ENCODE measurements around the gene IDUA. TPM values are rescaled to one million over a fixed set of nuclear protein-coding genes. Genes with fewer than 3 reads are reported as not detected.

Gene IDUA
- total RNA-seq, 1 experiment from 2014 or later = 46.6 TPM

DNA sequence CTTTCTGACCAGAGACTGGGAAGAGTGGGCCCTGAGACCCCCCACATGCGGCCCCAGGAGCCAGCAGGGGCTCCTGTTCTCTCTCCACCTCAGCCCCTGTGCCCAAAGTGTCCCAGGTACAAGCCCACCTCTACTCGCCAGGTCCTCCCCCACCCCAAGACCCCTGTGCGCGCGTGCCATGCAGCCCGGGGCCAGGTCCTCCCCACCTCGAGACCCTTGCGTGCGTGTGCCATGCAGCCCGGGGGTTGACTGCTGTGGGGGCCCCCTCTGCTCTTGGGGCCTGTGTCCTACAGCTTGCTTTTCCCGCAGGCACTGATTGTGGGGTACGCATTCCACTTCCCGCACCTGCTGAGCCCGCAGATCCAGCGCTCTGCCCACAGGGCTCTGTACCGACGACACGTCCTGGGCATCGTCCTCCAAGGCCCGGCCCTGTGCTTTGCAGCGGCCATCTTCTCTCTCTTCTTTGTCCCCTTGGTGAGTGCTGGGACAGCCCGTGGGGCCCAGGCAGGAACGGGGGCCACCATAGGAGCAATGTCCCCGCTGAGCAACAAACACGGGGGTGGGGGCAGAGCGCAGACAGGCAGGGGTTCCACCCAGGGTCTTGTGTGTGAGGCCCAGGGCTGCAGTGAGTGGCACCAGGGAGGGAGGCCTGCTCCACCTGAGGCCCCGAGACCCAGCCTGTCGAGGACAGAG is 33.8 kb upstream of the IDUA start:
- POLR2A ChIA-PET (ENCODE audit: unreplicated experiment) = interaction anchor here (0.5 kb wide), 1 partner anchor 10 kb away, joined by 14 read pairs; no protein-coding TSS in a partner anchor
- no TSS peak for BruUV-seq (replicated peaks)
- DNase-seq = no peak

DNA sequence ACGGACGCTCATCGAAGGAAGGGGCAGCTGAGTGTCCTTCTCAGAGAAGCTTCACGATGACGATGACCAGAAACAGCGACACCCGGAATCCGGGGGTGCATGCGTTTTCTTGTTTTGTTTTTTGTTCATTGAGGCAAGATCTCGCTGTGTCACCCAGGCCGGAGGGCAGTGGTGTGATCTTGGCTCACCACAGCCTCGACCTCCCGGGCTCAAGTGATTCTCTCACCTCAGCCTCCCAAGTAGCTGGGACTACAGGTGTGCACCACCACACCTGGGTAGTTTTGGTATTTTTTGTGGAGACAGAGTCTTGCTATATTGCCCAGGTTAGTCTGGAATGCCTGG is 33.3 kb upstream of the IDUA start:
- Histone ChIP-seq H3K36me3 (ENCODE audit: low read depth) (no peaks in the 10 kb centered on the region), H3F3A (ENCODE audit: insufficient read depth, low read depth) (no peaks in the 10 kb centered on the region), H3K79me2 (ENCODE audit: low read depth) (no peaks in the 10 kb centered on the region), H3K27ac (no peak overlapping the region), H3K4me2 (no peak overlapping the region), H3K4me1 (replicated peaks; ENCODE audit: insufficient read depth) (no peaks in the 10 kb centered on the region), H3K4me3 (no peak overlapping the region), H4K20me1 (ENCODE audit: insufficient read depth) (no peaks in the 10 kb centered on the region), H3K9me2 (ENCODE audit: insufficient read depth) (no peaks in the 10 kb centered on the region), H3K27me3 (ENCODE audit: insufficient read depth, low read depth) (no peaks in the 10 kb centered on the region), H3K9me3 (ENCODE audit: insufficient read depth, low read depth) (no peaks in the 10 kb centered on the region), H2AFZ (no peak overlapping the region)
- TF ChIP-seq CTCF (conservative IDR thresholded peaks at IDR 0.05) (no peak), EZH2 (IDR thresholded peaks at IDR 0.05; ENCODE audit: low read depth) (no peak)
- CTCF ChIA-PET = no interaction called here
- POLR2A ChIA-PET (ENCODE audit: unreplicated experiment) = interaction anchor here (0.5 kb wide), 1 partner anchor 9 kb away, joined by 14 read pairs; no protein-coding TSS in a partner anchor
- DNase-seq = no peak
- BruUV-seq (replicated peaks) = no TSS peak
- intact Hi-C loops (cut with micrococcal nuclease; ENCODE audit: unreplicated experiment) = no loop called here

More for the DNA sequence above, 33.8 kb upstream of the IDUA start:
- intact Hi-C loops (cut with micrococcal nuclease; ENCODE audit: unreplicated experiment) = no loop called here
- Histone ChIP-seq H3K9me2 (ENCODE audit: insufficient read depth) (no peaks in the 10 kb centered on the region), H4K20me1 (ENCODE audit: insufficient read depth) (no peaks in the 10 kb centered on the region), H3K4me2 (no peak overlapping the region), H3K79me2 (ENCODE audit: low read depth) (no peaks in the 10 kb centered on the region), H3K36me3 (ENCODE audit: low read depth) (no peaks in the 10 kb centered on the region), H3F3A (ENCODE audit: insufficient read depth, low read depth) (no peaks in the 10 kb centered on the region), H3K27ac (no peak overlapping the region), H3K9me3 (ENCODE audit: insufficient read depth, low read depth) (no peaks in the 10 kb centered on the region), H3K4me3 (no peak overlapping the region), H3K27me3 (ENCODE audit: insufficient read depth, low read depth) (no peaks in the 10 kb centered on the region), H2AFZ (no peak overlapping the region), H3K4me1 (replicated peaks; ENCODE audit: insufficient read depth) (no peaks in the 10 kb centered on the region)
- CTCF ChIA-PET = no interaction called here
- no peak for TF ChIP-seq CTCF (conservative IDR thresholded peaks at IDR 0.05)
- no peak for TF ChIP-seq EZH2 (IDR thresholded peaks at IDR 0.05; ENCODE audit: low read depth)

- H3F3A ChIP-seq (ENCODE audit: insufficient read depth, low read depth) = no peaks in the 10 kb centered on the region
- no peaks in the 10 kb centered on the region for H3K9me2 ChIP-seq (ENCODE audit: insufficient read depth)
- H3K79me2 ChIP-seq (ENCODE audit: low read depth) = no peaks in the 10 kb centered on the region
- POLR2A ChIA-PET (ENCODE audit: unreplicated experiment) = no interaction called here
- no TSS peak for BruUV-seq (replicated peaks)
- CTCF ChIA-PET = no interaction called here
- H3K36me3 ChIP-seq (ENCODE audit: low read depth) = no peaks in the 10 kb centered on the region
- no peak overlapping the region for H2AFZ ChIP-seq
- no peak for DNase-seq
- no peak overlapping the region for H3K27ac ChIP-seq
- no peaks in the 10 kb centered on the region for H3K27me3 ChIP-seq (ENCODE audit: insufficient read depth, low read depth)
- no peaks in the 10 kb centered on the region for H3K9me3 ChIP-seq (ENCODE audit: insufficient read depth, low read depth)
- H3K4me2 ChIP-seq = no peak overlapping the region
- no peaks in the 10 kb centered on the region for H3K4me1 ChIP-seq (replicated peaks; ENCODE audit: insufficient read depth)
- intact Hi-C loops (cut with micrococcal nuclease; ENCODE audit: unreplicated experiment) = no loop called here
- H3K4me3 ChIP-seq = no peak overlapping the region
- TF ChIP-seq CTCF (conservative IDR thresholded peaks at IDR 0.05) = no peak
- TF ChIP-seq EZH2 (IDR thresholded peaks at IDR 0.05; ENCODE audit: low read depth) = no peak
- H4K20me1 ChIP-seq (ENCODE audit: insufficient read depth) = no peaks in the 10 kb centered on the region
These were observed 32.4 kb upstream of the IDUA start for GRCh38 chr4:954211-955020.
